Astrocyte of the hippocampus (primary cell): ENCODE results near the gene LAP3.
A peak's percentile ranks its signal among the peaks of the same experiment; 100 is the strongest.
"Not testable (repeated sequence)": the region's sequence is repeated elsewhere in the genome, so short reads cannot be mapped to it uniquely, and the experiment has no call there.

Source experiments
- DNase-seq: peaks from one replicate; pipeline ENCODE4 v3.0.0; 2011; ENCODE audit warnings: low read depth, low spot score

LAP3 gene

DNA sequence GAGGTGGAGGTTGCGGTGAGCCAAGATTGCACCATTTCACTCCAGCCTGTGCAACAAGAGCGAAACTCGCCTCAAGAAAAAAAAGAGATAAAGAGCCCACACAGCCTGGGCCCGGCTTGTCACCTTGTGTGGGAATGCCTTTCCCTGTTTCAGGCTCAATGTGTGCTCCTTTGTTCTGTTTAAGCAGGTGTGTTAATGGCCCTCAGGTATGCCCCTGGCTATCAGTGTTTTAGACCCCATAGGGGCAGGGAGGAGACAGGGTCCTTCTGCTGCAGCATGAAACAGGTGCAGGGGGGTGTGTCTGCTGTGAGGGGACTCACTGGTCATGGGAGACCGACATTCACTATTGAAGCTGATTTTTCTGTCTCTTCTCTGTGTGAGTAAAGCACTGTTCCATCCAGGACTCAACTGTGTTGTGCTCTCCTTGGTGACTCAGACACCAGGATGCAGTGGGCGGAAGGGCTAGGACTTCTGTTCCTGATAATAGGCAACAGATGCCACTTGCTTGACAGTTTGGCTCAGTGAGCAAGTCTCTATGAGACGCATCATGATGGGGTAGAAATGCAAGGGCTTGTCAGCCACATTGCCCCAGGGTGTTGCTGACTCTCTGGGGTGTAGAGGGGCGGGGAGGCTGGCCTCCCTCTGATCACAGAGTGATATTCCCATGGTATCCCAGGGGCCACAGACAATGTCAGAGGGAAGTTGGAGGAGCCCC lies 15.6 kb upstream of the LAP3 start:
- no peak for DNase-seq

DNA sequence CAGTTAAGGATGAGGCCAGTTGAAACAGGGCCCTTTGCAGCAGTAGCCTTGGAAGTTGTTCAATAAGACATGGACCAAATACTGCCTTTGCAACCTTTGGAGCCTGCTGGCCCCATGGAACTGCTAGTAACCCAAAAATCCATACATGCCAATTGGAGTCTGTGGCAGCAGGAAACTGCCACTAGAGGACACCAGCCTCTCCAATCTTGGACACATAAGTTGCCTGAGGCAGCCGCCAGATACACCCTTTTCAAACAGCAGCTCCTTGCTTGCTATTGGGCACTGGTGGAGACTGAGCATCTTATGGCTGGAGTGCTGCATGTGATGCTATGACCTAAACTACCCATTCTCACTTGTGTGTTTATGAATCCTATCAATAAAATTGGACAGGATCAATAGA lies 14.8 kb upstream of the LAP3 start:
- DNase-seq, result no peak

GRCh38 chr4:17565846-17566245 lies 11.2 kb upstream of the LAP3 start:
- DNase-seq, result no peak

DNA sequence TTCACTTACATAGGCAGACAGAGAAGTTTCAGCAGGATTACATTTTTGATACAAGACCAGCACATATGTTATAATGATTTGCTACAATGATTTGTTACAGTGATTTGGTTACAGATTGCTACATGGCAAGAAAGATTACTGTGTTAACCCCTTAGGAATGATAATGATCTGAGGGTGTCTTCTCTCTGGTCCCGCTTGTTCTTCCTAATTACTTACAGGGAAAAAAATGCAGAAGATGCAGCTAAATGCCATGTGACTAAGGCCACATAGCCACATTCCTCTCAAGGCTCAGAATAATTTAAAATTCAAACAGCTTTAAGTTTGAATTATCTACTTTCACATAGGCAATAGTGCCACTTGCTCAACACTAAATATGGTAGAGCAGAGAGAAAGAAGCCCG lies 9.7 kb upstream of the LAP3 start:
- no peak for DNase-seq

GRCh38 chr4:17574206-17574605 lies 2.8 kb upstream of the LAP3 start:
- DNase-seq, result no peak

DNA sequence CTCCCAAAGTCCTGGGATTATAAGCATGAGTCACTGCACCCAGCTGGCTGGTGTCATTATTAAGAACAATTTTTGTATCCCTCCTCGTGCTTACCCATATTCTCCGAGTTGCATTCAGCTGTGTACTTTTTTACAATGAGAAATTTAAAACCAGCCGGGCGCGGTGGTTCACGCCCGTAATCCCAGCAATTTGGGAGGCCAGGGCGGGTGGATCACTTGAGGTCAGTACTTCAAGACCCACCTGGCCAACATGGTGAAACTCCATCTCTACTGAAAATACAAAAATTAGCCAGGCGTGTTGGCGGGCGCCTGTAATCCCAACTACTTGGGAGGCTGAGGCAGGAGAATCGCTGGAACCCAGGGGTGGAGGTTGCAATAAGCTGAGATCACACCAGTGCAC lies 1.8 kb upstream of the LAP3 start:
- not testable (repeated sequence) for DNase-seq

- DNase-seq, result no peak
Measured at GRCh38 chr4:17577665-17578481, 875 bp downstream of the LAP3 start.

DNA sequence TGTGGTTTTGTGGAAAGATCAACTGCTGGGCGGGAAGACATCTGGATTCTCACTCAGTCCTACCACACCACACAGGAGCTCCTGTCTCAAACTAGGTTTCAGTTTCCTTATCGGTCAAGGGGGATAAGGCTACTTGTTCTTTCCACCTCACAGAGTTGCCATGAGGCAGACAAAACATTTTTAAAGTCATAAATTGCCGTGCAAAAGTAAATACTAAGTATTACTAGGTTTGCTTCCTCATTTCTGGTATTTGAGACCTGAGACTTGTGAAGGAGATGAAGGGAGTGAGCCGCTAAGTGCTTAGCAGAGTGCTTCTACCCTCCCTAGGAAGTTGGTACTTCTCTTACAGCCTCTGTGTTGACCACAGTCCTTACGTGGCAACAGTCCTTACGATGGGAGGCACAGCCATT lies 1.5 kb downstream of the LAP3 start:
- no peak for DNase-seq

- peak; percentile 57 for DNase-seq
Measured at GRCh38 chr4:17580969-17581368, 4.0 kb downstream of the LAP3 start.

DNA sequence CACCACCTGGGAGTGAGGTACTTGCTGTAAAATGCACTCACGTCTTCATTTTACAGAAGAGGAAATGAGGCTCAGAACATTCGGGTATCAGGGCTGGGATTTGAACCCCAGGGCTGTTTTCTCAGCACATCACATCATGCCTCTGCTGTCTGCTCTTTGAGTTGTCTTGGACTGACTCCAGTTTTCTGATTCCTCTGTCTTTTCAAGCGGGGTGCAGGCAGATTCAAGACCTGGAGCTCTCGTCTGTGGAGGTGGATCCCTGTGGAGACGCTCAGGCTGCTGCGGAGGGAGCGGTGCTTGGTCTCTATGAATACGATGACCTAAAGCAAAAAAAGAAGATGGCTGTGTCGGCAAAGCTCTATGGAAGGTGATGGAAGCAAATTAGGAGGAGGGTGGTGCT lies 6.3 kb downstream of the LAP3 start:
- no peak for DNase-seq

GRCh38 chr4:17583941-17584340 lies 6.9 kb downstream of the LAP3 start:
- DNase-seq, result no peak

GRCh38 chr4:17584521-17585213 lies 7.7 kb downstream of the LAP3 start:
- DNase-seq, result no peak

DNA sequence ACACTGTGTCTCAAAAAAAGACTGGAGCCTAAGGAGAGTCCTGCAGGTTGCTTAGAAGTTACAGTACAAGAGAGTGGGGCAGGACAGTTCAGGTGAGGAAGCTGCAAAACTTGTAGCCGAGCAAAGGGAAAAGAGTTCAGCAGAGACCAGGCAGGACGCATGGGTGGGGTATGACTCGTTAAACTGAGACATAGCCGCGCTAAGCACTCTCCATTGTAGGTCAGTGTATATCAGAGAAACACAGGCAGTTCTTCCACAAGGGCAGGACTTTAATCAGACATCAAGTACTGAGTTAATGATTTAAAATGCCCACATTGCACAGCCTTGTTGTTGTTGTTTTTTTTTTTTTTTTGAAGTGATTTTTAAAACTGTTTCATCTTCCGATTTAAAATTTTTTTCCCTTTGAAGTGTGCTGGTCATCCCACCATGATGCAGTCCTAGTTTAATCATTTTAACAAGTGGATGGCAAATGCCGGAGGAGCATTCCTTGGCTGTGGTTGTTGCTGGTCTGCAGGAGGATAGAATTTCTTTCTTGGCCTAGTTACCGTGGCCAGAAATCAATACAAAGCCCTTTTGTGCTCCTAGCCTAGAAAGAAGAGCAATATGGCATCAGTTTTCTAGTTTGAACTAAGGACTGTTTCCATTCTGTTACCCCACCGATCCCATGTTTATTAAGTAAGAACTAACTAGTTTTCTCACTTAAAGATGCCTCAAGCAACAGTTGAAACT lies 10.3 kb downstream of the LAP3 start:
- DNase-seq, result no peak

DNA sequence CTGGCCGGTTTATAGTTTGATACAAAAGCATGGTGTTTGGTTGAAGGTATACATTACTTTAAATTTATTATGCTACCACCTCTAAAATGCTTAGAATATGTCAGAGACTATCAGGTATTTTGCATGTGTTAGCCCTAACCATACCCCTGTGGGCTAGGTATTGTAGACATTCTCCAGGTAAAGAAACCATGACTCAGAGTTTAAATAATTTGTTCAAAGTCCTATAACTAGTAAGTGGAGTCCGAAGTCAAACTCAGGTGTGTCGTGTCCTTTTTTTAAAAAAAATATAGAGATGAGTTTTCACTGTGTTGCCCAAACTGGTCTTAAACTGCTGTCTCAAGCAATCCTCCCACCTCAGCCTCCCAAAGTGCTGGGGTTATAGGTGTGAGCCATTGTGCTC lies 12.4 kb downstream of the LAP3 start:
- DNase-seq, result no peak

- DNase-seq, result no peak
Measured at GRCh38 chr4:17595471-17596005, 18.5 kb downstream of the LAP3 start.

DNA sequence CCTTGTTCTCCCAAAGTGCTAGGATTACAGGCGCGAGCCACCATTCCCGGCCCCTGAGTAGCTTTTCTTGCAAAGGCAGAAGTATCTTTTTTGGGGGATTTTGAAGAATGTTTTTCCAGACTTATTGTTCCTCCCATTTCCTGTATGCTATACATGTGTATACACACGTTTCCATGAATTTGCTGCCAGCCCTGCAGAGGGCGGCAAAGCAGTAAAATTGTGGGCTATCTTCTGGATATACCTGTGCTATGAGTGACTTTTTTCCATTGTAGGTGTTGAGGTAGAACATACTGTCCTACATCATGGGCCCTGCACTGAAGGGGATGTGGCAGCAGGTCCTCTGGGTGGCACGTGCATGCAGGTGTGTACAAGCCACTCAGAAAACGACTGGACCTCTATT lies 20.5 kb downstream of the LAP3 start:
- peak; percentile 45 for DNase-seq

- no peak for DNase-seq
Measured at GRCh38 chr4:17599826-17600225, 22.8 kb downstream of the LAP3 start.

GRCh38 chr4:17605236-17605635 lies 28.2 kb downstream of the LAP3 start:
- no peak for DNase-seq

DNA sequence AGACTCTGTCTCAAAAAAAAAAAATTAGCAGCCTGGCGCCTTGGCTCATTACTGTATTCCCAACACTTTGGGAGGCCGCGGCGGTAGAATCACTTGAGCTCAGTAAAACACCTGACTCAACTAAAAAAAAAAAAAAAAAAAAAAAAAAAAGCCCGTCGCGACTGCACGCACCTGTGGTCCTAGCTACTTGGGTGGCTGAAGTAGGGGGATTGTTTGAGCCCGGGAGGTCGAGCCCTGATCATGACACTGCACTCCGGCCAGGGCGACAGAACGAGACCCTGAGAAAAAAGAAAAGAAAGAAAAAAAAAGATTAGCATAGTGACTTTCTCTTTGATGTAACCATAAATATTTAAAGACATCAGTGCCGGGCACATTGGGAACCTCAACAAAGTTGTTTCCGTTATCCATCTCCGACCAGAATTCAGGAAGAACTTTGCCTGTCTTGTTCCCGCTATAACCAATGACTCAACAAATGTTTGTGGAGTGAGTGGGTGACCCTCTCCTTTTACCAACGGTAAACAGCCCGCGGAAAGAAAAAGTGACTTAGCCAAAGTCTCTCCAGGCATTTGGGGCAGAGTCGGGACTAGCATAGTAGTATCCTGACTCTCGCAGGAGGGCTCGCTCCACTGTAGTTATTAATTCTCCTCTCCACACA lies 36.9 kb downstream of the LAP3 start:
- peak; percentile 30 for DNase-seq

DNA sequence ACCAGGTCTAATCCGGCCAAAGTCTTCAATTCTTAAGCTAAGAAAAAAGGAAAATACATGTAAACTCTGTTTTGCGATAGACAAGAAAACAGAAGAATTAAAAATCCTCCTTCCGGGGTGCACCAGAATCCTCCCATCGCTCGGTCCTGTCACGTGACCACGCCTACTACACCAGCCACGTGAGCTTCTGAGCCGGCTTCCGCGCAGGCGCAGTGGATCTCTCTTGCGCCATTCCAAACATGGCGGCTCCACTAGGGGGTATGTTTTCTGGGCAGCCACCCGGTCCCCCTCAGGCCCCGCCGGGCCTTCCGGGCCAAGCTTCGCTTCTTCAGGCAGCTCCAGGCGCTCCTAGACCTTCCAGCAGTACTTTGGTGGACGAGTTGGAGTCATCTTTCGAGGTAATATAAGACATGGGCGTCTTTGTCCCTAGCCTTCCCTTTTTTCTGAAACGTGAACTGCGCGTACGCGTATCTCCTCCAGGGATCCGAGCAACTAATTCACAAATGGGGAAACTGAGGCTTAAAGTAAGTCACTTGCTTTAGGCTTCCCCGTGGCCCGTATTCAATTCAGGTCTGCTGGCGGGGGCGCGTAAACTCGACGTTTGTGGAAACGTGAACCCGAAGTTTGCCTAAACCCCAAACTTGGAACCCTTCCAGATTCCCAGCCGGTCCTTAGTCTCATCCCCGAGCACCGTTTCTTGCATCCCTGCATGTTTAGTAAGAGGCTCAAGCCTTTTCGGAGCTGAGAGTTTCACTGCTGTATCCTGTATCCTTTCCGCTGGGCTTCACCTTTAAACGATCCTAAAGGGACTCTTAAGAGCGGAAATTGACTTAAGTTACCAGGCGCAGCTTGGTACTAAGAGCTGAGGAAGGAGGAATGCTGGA lies 37.7 kb downstream of the LAP3 start, which contains the start of gene MED28:
Gene MED28 (plus strand): TSS at position 226 of the 884 bp plus-strand sequence. CDS start 14 bp downstream, at position 240.
- DNase-seq, result peak; percentile 98
